HG02840 (cell line): ENCODE results near the gene RAB10.
"Not testable (repeated sequence)": the region's sequence is repeated elsewhere in the genome, so short reads cannot be mapped to it uniquely, and the experiment has no call there.

Experiments used
- ATAC-seq: cut with Tn5 transposase; IDR thresholded peaks from one replicate; pipeline ENCODE4 v1.9.1; 2021; ENCODE audit warnings: mild to moderate bottlenecking, moderate library complexity, moderate number of reproducible peaks; ENCODE audit not compliant: unreplicated experiment, low FRiP score

The RAB10 gene

GRCh38 chr2:26013668-26014067 is 20.2 kb upstream of the RAB10 start:
- no peak for ATAC-seq

- no peak for ATAC-seq
These were observed 17.7 kb upstream of the RAB10 start for GRCh38 chr2:26016012-26016705.

- not testable (repeated sequence) for ATAC-seq
These were observed 17.2 kb upstream of the RAB10 start for GRCh38 chr2:26016706-26017045.

- no peak for ATAC-seq
These were observed 16.3 kb upstream of the RAB10 start for GRCh38 chr2:26017464-26018183.

- no peak for ATAC-seq
These were observed 15.5 kb upstream of the RAB10 start for GRCh38 chr2:26018184-26019055.

GRCh38 chr2:26020231-26020640 is 13.6 kb upstream of the RAB10 start:
- ATAC-seq, result no peak

- ATAC-seq, result no peak
These were observed 9.6 kb upstream of the RAB10 start for GRCh38 chr2:26024260-26024659.

- no peak for ATAC-seq
These were observed 8.4 kb upstream of the RAB10 start for GRCh38 chr2:26025509-26025908.

GRCh38 chr2:26028083-26028482 is 5.8 kb upstream of the RAB10 start:
- ATAC-seq, result not testable (repeated sequence)

- peak; percentile 9 for ATAC-seq
These were observed 1.2 kb upstream of the RAB10 start for GRCh38 chr2:26032586-26033269.

- ATAC-seq, result peak; percentile 34
These were observed 540 bp upstream of the RAB10 start for GRCh38 chr2:26033270-26033817.

GRCh38 chr2:26034637-26034992 is 731 bp downstream of the RAB10 start:
- ATAC-seq, result no peak

- ATAC-seq, result no peak
These were observed 1.3 kb downstream of the RAB10 start for GRCh38 chr2:26035090-26035743.

GRCh38 chr2:26039603-26040323 is 5.9 kb downstream of the RAB10 start:
- no peak for ATAC-seq

GRCh38 chr2:26043109-26043508 is 9.2 kb downstream of the RAB10 start:
- no peak for ATAC-seq

- ATAC-seq, result no peak
These were observed 10.2 kb downstream of the RAB10 start for GRCh38 chr2:26043862-26044696.

- no peak for ATAC-seq
These were observed 14.9 kb downstream of the RAB10 start for GRCh38 chr2:26048791-26049190.

- no peak for ATAC-seq
These were observed 15.8 kb downstream of the RAB10 start for GRCh38 chr2:26049641-26050040.
